Fibroblast of pulmonary artery (primary cell): ENCODE measurements around the gene TWSG1.

ENCODE experiments used
- DNase-seq: peaks from one replicate; pipeline ENCODE4 v3.0.0-alpha.2; 2010; ENCODE audit warnings: low read depth
- H3K4me3 ChIP-seq: replicated peaks from 2 replicates; pipeline ENCODE4 v1.5.1; 2011; ENCODE audit warnings: low read depth, mild to moderate bottlenecking, control low read depth, low read length, moderate library complexity
- TF ChIP-seq, protein P1 (sequence below): IDR thresholded peaks from 2 replicates; pipeline ENCODE4 v1.5.1; 2011; ENCODE audit warnings: mild to moderate bottlenecking, control low read depth, low read length, inconsistent platforms; ENCODE audit errors: missing control alignments

Gene TWSG1

DNA sequence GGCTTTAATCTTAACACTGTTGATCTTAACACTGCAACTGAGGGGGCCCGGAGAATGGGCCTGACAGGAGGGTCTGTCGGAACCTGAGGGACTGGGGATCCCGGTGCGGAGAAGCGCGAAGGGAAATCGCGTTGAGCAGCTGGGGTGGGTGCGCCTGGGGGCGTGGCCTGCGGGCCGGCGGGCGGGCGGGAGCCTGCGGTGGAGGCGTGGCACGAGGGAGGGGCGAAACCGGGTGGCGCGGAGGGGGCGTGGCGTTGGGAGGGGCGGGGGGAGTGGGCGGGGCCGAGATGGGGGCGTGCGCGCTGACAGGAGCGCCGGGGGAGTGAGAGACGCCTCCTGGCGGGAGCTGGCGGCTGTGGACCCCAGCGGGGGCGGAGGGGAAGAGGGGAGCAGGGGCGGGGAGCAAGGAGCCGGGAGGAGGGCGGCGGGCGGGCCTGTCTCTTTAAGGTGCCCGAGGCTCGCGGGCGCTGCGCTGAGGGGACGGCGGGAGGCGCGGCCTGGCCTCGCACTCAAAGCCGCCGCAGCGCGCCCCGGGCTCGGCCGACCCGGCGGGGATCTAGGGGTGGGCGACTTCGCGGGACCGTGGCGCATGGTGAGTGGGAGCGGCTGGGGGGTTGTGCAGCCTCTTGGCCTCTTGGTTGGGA, at the start of gene TWSG1:
Gene TWSG1, plus strand, starts transcription at position 445 of the 644 bp plus-strand sequence. CDS start 2,457 bp downstream, outside the sequence.
- DNase-seq: peak; percentile 96
- TF ChIP-seq, protein P1, sequence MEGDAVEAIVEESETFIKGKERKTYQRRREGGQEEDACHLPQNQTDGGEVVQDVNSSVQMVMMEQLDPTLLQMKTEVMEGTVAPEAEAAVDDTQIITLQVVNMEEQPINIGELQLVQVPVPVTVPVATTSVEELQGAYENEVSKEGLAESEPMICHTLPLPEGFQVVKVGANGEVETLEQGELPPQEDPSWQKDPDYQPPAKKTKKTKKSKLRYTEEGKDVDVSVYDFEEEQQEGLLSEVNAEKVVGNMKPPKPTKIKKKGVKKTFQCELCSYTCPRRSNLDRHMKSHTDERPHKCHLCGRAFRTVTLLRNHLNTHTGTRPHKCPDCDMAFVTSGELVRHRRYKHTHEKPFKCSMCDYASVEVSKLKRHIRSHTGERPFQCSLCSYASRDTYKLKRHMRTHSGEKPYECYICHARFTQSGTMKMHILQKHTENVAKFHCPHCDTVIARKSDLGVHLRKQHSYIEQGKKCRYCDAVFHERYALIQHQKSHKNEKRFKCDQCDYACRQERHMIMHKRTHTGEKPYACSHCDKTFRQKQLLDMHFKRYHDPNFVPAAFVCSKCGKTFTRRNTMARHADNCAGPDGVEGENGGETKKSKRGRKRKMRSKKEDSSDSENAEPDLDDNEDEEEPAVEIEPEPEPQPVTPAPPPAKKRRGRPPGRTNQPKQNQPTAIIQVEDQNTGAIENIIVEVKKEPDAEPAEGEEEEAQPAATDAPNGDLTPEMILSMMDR: peak; percentile 15
- H3K4me3 ChIP-seq: peak within 1 kb of the TSS; percentile 71

DNA sequence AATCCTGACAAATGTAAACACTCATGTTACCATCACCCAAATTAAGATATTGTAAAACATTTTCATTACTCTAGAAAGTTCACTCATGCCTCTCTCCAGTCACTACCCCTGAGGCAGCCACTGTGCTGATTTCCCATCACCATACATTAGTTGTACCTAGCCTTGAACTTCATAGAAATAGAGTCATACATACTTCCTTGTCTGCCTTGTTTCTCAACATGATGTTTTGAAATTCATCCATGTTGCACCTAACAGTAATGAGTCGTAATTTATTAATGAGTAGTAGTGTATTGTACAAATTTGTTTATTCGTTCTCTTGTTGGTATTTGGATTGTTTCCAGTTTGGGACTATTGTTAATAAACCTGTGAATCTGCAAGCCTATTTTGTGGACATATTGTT, 49.0 kb upstream of the TWSG1 start:
- no peak overlapping the region for H3K4me3 ChIP-seq
- DNase-seq: no peak
- TF ChIP-seq, protein P1: no peak

DNA sequence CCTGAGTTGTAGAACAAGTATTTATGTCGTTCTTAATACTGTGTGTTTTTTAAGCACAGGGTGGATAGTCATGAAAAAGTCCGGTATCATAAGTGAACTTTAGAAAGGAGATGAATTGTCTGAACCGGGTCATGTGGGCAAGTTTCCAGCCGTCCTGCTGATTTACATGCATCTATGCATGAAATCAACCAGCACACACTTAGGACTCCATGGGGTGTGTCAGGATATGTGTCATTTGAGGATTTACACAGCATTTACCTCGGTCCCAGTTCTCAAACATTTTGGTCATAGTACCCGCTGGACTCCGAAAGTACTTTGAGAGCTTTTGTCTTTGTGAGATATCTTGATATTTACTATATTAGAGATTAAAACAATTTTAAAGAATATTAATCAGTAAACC, 47.5 kb upstream of the TWSG1 start:
- no peak for DNase-seq
- TF ChIP-seq, protein P1: no peak
- no peak overlapping the region for H3K4me3 ChIP-seq

DNA sequence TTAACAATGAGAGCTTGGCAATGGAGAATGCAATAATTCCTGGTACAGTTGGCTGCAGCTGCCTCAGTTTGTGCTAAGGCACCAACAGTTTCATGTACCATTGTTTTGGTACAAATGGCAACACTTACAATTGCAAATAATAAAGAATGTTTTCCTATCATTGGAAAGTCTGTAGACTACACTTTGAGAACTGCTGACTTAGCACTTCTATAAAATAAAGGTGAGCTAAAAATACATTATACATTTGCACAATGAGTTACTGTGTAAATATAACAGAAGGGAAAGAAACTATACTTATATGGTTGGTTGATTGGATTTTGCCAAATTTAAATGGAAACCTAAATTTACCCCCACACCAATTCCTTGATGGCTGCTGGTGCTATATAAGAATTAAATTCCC, 44.9 kb upstream of the TWSG1 start:
- DNase-seq: no peak
- no peak overlapping the region for H3K4me3 ChIP-seq
- TF ChIP-seq, protein P1: no peak

- no peak for DNase-seq
- TF ChIP-seq, protein P1: no peak
- no peak overlapping the region for H3K4me3 ChIP-seq
Observed at GRCh38 chr18:9290156-9290555, 44.4 kb upstream of the TWSG1 start.

GRCh38 chr18:9292047-9292446, 42.5 kb upstream of the TWSG1 start:
- TF ChIP-seq, protein P1: no peak
- no peak for DNase-seq

GRCh38 chr18:9293948-9294347, 40.6 kb upstream of the TWSG1 start:
- DNase-seq: no peak
- no peak overlapping the region for H3K4me3 ChIP-seq
- TF ChIP-seq, protein P1: no peak

More at GRCh38 chr18:9292047-9292446, 42.5 kb upstream of the TWSG1 start:
- H3K4me3 ChIP-seq: no peak overlapping the region
